Stimulated activated naive CD8-positive, alpha-beta T cell treated with anti-CD3 and anti-CD28 coated beads, Interleukin-15, amount 100 ng/mL, for 72 hours (primary cell): ENCODE measurements around the gene CRLF2.
A peak's percentile ranks its signal among the peaks of the same experiment; 100 is the strongest.
"Not testable (repeated sequence)": the region's sequence is repeated elsewhere in the genome, so short reads cannot be mapped to it uniquely, and the experiment has no call there.

Experiments used
- ATAC-seq: fragments of 150-1000 bp; cut with Tn5 transposase; 2 replicates; pipeline ENCODE4 v1.10.0; 2021; ENCODE audit warnings: mild to moderate bottlenecking, moderate library complexity
- DNase-seq, 2 donors: peaks; one replicate each; pipeline ENCODE4 v3.0.0; 2021 to 2022
- H3K27ac Mint-ChIP-seq, 2 donors: one replicate each; pipeline ENCODE4 v1.8.0; 2022; ENCODE audit warnings: mild to moderate bottlenecking in 2 of 2, mixed read lengths in 2 of 2, moderate library complexity in 2 of 2
- H3K27me3 Mint-ChIP-seq: one replicate; pipeline ENCODE4 v1.8.0; 2022; ENCODE audit warnings: mixed read lengths
- H3K4me1 Mint-ChIP-seq: one replicate; pipeline ENCODE4 v1.8.0; 2022; ENCODE audit warnings: mild to moderate bottlenecking, mixed read lengths
- H3K4me3 Mint-ChIP-seq, 2 donors: one replicate each; pipeline ENCODE4 v1.8.0; 2022; ENCODE audit warnings: mild to moderate bottlenecking in 2 of 2, mixed read lengths in 2 of 2, moderate library complexity in 1 of 2
- H3K9me3 Mint-ChIP-seq, 2 donors: one replicate each; pipeline ENCODE4 v1.8.0; 2022; ENCODE audit warnings: mixed read lengths in 2 of 2

The CRLF2 gene

DNA sequence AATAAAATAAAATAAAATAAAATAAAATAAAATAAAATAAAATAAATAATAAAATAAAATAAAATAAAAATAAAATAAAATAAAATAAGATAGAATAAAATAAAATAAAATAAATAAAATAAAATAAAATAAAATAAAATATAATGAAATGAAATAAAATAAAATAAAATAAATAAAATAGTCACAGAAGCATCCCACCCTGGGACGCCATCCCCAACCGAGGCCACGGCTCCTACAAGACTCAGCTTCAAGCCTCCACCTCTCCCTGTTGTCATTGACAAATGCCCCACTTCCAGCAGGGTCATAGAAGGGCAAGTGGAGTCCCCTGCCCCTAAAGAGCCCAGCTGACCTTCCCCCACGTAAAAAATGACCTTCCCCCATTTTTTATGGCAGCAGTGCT, 30.2 kb downstream of the CRLF2 start:
- Mint-ChIP-seq H3K27me3 (no peaks in the 10 kb centered on the region), H3K4me1 (no peaks in the 10 kb centered on the region), H3K4me3 (no peak overlapping the region), H3K27ac (no peak overlapping the region), H3K9me3 (no peaks in the 10 kb centered on the region)
- no peak for ATAC-seq
- no peak for DNase-seq

DNA sequence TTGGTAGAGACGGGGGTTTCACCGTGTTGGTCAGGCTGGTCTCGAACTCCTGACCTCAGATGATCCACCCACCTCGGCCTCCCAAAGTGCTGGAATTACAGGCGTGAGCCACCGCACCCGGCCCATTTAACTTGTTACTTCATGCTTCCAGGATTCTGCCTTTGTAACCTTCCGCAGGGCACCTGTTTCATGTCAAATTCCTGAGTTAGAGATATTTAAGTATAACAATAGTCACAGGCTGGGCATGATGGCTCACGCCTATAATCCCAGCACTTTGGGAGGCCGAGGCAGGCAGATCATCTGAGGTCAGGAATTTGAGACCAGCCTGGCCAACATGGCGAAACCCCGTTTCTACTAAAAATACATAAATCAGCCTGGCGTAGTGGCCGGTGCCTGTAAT, 30.8 kb downstream of the CRLF2 start:
- not testable (repeated sequence) for H3K4me1 Mint-ChIP-seq, H3K4me3 Mint-ChIP-seq, ATAC-seq, H3K9me3 Mint-ChIP-seq, H3K27ac Mint-ChIP-seq, H3K27me3 Mint-ChIP-seq, DNase-seq

DNA sequence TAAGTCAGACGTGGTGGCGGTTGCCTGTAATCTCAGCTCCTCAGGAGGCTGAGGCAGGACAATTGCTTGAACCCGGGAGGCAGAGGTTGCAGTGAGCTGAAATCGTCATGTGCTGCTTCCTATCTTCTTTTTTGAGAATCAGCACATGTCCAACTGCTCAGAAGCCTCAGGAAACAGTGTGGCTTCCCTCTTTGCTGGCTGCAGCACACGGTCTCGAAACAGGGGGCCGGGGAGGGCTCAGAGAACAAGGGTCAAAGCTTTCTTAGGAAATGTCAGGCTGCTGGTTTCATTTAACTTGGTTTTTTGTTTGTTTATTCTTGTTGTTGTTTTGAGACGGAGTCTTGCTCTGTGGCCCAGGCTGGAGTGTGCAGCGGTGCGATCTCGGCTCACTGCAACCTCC, 31.3 kb downstream of the CRLF2 start:
- no peaks in the 10 kb centered on the region for H3K4me1 Mint-ChIP-seq
- ATAC-seq = no peak
- H3K27ac Mint-ChIP-seq = no peak overlapping the region
- no peak overlapping the region for H3K4me3 Mint-ChIP-seq
- DNase-seq = no peak
- no peaks in the 10 kb centered on the region for H3K9me3 Mint-ChIP-seq
- H3K27me3 Mint-ChIP-seq = no peaks in the 10 kb centered on the region

DNA sequence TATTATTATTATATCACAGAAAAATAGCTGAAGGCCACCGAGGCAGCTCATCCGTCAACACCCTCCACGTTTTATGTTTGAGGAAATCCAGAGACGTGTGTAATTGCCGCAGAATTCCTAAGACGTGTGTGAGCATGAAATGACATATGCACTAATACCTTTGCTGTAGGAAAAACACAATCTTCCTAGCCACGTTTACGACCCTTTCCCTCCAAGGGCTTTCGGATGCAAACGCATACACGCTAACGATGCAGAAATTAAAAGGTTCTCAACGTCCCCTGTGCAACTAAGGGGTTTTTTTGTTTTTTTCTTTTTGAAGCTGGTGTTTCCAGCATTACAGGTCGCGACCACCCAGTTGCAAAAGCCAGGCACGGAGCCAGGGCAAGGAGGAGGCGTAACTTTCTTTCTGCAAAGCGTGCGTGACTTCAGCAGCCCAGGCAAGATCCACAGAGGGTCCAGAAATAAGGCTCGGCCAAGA, 33.8 kb downstream of the CRLF2 start:
- Mint-ChIP-seq H3K4me1 (no peaks in the 10 kb centered on the region), H3K9me3 (no peaks in the 10 kb centered on the region), H3K27me3 (no peaks in the 10 kb centered on the region), H3K27ac (no peak overlapping the region), H3K4me3 (no peak overlapping the region)
- ATAC-seq (peak; percentile 36), DNase-seq (peak in 1 of 2 donors; percentile 53)

DNA sequence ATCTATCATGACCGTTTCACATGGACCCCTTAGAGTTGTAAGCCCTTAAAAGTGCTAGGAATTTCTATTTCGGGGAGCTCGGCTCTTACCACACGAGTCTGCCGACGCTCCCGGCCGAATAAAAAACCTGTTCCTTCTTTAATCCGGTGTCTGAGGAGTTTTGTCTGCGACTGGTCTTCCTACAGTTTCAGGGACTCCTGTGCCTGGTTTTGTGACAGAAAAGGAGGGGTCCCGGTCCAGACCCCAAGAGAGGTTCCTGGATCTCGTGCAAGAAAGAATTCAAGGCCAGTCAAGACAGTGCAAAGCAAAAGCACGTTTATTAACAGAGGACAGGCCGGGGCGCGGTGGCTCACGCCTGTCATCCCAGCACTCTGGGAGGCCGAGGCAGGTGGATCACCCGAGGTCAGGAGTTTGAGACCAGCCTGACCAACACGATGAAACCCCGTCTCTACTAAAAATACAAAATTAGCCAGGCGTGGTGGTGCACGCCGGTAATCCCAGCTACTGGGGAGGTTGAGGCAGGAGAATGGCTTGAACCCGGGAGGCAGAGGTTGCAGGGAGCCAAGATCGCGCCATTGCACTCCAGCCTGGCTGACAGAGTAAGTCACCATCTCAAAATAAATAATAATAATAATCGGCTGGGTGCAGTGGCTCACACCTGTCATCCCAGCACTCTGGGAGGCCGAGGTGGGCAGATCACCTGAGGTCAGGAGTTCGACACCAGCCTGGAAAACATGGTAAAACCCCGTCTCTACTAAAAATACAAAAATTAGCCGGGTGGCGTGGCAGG, 35.7 kb downstream of the CRLF2 start:
- ATAC-seq (peak; percentile 70), DNase-seq (peak in 1 of 2 donors; percentile 50)
- not testable (repeated sequence) for H3K27ac Mint-ChIP-seq, H3K9me3 Mint-ChIP-seq, H3K27me3 Mint-ChIP-seq, H3K4me1 Mint-ChIP-seq, H3K4me3 Mint-ChIP-seq

DNA sequence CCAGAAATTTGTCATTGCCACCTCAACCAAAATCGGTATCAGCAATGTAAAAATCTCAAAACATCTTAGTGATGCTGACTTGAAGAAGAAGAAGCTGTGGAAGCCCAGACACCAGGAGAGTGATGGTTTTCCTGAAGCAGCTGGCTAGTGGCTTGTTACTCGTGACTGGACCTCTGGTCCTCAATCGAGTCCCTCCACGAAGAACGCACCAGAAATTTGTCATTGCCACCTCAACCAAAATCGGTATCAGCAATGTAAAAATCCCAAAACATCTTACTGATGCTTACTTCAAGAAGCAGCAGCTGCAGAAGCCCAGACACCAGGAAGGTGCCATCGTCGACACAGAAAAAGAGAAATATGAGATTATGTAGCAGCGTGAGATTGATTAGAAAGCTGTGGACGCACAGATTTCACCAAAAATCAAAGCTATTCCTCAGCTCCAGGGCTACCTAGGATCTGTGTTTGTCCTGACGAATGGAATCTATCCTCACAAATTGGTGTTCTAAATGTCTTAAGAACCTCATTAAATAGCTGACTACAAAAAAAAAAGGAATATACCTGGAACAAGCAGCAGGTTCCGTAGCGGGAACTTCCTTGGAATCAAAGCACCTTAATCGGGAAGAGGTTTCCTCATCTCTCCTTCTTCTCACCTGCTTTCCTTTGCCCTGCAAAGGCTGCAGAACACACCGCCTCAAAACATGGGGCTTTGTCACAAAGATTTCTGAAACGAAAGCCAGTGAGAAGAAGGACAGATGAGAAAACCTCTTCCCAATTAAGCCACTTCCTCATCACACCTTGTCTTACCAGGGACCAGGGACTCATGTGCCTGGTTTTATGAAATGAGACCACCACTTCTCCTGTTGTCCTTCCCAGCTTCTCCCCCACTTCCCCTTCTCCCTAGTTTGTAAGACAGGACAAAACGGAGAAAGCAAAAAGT, 37.6 kb downstream of the CRLF2 start:
- not testable (repeated sequence) for H3K9me3 Mint-ChIP-seq, H3K4me3 Mint-ChIP-seq, H3K27ac Mint-ChIP-seq, H3K4me1 Mint-ChIP-seq, H3K27me3 Mint-ChIP-seq
- ATAC-seq (peak; percentile 54), DNase-seq (peak in 1 of 2 donors; percentile 35)

DNA sequence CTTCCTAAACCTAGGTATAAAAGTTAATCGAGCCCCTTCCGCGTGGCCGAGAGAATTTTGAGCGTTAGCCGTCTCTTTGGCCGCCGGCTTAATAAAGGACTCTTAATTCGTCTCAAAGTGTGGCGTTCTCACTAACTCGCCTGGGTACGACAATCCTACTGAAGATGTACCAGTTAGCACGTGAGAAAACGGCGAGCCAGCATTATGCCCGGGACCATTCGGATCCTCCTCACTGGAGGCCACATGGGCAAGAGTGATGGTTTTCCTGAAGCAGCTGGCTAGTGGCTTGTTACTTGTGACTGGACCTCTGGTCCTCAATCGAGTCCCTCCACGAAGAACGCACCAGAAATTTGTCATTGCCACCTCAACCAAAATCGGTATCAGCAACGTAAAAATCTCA, 39.0 kb downstream of the CRLF2 start:
- H3K4me3 Mint-ChIP-seq, H3K4me1 Mint-ChIP-seq, ATAC-seq, H3K27ac Mint-ChIP-seq, DNase-seq, H3K9me3 Mint-ChIP-seq, H3K27me3 Mint-ChIP-seq: not testable (repeated sequence)

DNA sequence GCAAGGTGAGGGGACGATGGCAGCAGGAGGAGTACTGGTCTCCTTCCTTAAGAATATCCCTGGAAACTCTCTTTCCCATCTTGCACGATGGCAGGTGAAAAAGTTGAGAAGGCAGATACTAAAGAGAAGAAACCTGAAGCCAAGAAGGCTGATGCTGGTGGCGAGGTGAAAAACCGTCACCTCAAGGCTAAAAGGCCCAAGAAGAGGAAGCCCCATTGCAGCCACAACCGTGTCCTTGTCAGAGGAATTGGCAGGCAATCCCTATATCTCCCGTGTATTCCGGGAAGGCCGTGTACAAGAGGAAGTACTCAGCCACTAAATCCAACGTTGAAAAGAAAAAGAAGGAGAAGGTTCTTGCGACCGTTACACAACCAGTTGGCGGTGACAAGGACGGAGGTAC, 40.0 kb downstream of the CRLF2 start:
- no peak for DNase-seq
- Mint-ChIP-seq H3K27ac (no peak overlapping the region), H3K4me1 (peaks cover 10% of the 10 kb centered on the region), H3K9me3 (no peaks in the 10 kb centered on the region), H3K4me3 (no peak overlapping the region), H3K27me3 (peaks cover 14% of the 10 kb centered on the region)
- ATAC-seq = no peak

DNA sequence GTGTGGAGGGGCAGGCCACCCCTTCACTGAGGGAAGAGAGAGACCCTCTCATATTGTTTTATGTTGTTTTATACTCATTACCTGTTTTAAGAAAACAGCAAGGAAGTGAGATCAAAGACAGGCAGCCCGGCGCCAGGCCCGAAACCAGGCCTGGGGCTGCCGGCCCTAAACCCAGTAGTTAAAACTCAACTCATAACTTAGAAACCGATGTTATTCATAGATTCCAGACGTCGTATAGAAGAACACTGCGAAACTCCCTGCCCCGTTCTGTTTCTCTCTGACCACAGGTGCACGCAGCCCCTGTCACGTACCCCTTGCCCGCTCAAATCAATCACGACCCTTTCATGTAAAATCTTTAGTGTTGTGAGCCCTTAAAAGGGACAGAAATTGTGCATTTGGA, 40.5 kb downstream of the CRLF2 start:
- H3K27ac Mint-ChIP-seq, H3K9me3 Mint-ChIP-seq, H3K4me3 Mint-ChIP-seq, DNase-seq, ATAC-seq: not testable (repeated sequence)
- peaks cover 14% of the 10 kb centered on the region for H3K4me1 Mint-ChIP-seq
- peaks cover 18% of the 10 kb centered on the region for H3K27me3 Mint-ChIP-seq

DNA sequence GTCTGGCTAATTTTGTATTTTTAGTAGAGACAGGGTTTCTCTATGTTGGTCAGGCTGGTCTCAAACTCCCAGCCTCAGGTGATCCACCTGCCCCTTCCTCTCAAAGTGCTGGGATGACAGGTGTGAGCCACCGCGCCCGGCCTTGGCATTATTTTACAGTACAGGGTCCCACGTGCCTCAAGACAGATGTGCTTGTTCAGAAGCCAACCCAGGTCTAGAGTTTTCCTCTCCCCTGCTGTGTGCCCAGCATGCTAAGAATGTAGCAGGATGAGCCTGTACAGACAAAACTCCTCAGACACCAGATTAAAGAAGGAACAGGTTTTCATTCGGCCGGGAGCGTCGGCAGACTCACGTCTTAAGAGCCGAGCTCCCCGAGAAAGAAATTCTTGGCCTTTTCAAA, 42.2 kb downstream of the CRLF2 start:
- H3K27me3 Mint-ChIP-seq = peaks cover 18% of the 10 kb centered on the region
- no peak overlapping the region for H3K4me3 Mint-ChIP-seq
- DNase-seq (no peak), ATAC-seq (no peak)
- H3K9me3 Mint-ChIP-seq = no peaks in the 10 kb centered on the region
- peaks cover 14% of the 10 kb centered on the region for H3K4me1 Mint-ChIP-seq
- peak overlapping the region in 1 of 2 donors; percentile 49 for H3K27ac Mint-ChIP-seq

DNA sequence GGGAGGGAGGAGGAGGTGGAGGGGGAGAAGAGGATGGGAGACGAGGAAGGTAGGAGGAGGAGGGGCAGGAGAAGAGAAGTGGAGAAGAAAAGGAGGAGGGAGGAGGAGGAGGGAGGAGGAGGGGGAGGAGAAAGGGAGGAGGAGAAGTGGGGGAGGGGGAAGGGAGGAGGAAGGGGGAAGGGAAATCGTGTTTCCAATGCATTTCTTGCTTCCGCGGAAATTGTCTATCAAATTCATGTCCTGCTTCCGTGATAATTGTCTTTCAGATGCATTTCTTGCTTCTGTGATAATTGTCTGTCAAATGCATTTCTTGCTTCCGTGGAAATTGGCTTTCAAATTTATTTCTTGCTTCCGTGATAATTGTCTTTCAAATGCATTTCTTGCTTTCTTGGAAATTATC, 43.3 kb downstream of the CRLF2 start:
- DNase-seq (no peak), ATAC-seq (no peak)
- no peaks in the 10 kb centered on the region for H3K9me3 Mint-ChIP-seq
- H3K4me1 Mint-ChIP-seq = peaks cover 14% of the 10 kb centered on the region
- H3K27me3 Mint-ChIP-seq = peaks cover 18% of the 10 kb centered on the region
- H3K4me3 Mint-ChIP-seq = no peak overlapping the region
- no peak overlapping the region for H3K27ac Mint-ChIP-seq

DNA sequence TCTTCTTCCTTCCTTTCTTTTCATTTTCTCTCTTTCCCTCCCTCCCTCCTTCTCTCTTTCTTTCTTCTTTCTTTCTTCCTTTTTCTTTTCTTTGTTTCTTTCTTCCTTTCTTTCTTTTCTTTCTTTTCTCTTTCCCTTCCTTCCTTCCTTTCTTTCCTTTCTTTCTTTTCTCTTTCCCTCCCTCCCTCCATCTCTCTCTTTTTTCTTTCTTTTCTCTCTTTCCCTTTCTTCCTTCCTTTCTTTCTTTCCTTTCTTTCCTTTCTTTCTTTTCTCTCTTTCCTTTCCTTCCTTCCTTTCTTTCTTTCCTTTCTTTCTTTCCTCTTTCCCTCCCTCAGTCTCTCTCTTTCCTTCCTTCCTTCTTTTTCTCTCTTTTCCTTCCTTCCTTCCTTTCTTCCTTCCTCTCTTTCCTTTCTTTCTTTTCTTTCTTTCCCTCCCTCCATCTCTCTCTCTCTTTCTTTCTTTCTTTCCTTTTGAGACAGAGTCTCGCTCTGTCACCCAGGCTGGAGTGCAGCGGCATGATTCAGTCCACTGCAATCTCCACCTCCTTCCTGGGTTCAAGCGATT, 44.4 kb downstream of the CRLF2 start:
- DNase-seq = no peak
- H3K27ac Mint-ChIP-seq = no peak overlapping the region
- H3K27me3 Mint-ChIP-seq = peaks cover 28% of the 10 kb centered on the region
- H3K4me3 Mint-ChIP-seq = no peak overlapping the region
- H3K4me1 Mint-ChIP-seq = peaks cover 19% of the 10 kb centered on the region
- no peak for ATAC-seq
- no peaks in the 10 kb centered on the region for H3K9me3 Mint-ChIP-seq

DNA sequence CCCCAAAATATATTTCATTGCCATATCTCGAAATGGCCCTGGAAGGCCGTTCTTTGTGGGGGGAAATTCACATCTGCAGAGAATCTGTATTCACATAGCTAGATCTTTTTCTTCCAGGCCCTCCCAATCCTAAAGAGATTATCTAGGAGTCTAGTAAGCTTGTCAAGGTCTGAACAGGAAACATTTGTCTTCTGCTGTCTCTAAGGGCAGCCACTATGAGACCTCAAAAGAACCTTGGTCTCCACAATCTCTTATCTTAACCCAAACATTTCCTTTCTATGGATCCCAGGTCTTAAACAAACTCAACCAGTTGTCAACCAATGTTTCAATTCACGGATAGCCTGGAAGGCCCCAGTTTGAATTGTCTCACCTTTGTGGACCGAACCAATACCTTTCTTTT, 45.0 kb downstream of the CRLF2 start:
- no peak overlapping the region for H3K4me3 Mint-ChIP-seq
- no peak for DNase-seq
- H3K27me3 Mint-ChIP-seq = peaks cover 32% of the 10 kb centered on the region
- no peaks in the 10 kb centered on the region for H3K9me3 Mint-ChIP-seq
- H3K27ac Mint-ChIP-seq = no peak overlapping the region
- ATAC-seq = peak; percentile 60
- H3K4me1 Mint-ChIP-seq = peaks cover 19% of the 10 kb centered on the region

DNA sequence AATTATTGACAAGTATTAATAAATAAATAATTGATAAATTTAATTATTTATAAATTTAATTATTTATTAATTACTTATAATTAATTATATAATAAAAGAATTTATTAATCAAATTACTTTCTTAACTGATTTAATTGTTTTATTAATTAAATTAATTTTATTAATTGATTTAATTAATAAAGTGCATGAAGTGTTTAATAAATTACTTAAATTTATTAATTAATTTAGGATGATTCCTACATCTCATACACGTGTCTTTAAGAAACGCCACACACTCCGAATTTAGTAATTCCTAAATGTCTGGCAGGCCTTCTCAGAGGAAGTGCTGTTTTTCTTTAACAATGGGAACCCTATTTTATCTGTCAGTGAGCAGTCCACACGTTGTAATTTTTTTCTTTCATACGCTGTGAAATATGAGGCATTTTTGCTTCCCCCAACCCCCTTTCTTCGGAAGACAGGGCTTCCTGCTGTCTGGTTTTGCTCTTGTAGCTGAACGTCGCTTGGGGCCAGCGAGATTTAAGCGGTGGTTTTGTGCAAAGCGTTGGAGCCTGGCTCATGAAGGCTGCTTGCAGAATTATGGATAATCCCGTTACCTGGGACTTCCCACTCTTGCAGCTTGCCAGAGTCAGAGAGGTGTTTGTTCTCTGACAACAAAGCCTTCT, 46.8 kb downstream of the CRLF2 start:
- Mint-ChIP-seq H3K9me3 (peaks cover 2 to 3% of the 10 kb centered on the region in 2 donors), H3K4me1 (peaks cover 22% of the 10 kb centered on the region), H3K27me3 (peaks cover 36% of the 10 kb centered on the region), H3K27ac (peak overlapping the region in 1 of 2 donors; percentile 49), H3K4me3 (peak overlapping the region; percentile 26 to 47)
- peak; percentile 29 to 46 for DNase-seq
- ATAC-seq = peak; percentile 41
